Brain microvascular endothelial cell (primary cell): ENCODE data around the gene SLC13A4.

ENCODE experiments used
- DNase-seq: peaks from one replicate; pipeline ENCODE4 v3.0.0-alpha.2; 2020
- H3K27ac ChIP-seq: fragments of 250-450 bp; sonication (Bioruptor Pico); 2 replicates; pipeline ENCODE4 v1.5.1; 2020; ENCODE audit warnings: mild to moderate bottlenecking, moderate library complexity
- H3K27me3 ChIP-seq: fragments of 250-450 bp; sonication (Bioruptor Pico); replicated peaks from 2 replicates; pipeline ENCODE4 v1.5.1; 2020; ENCODE audit warnings: mild to moderate bottlenecking
- H3K36me3 ChIP-seq: fragments of 250-450 bp; sonication (Bioruptor Pico); replicated peaks from 2 replicates; pipeline ENCODE4 v1.5.1; 2020; ENCODE audit warnings: mild to moderate bottlenecking
- H3K4me3 ChIP-seq: 2 replicates; pipeline ENCODE4 v1.5.1; 2011; ENCODE audit warnings: low read depth, mild to moderate bottlenecking, control low read depth, low read length, moderate library complexity
- CTCF ChIP-seq: IDR thresholded peaks from 2 replicates; pipeline ENCODE4 v1.5.1; 2011; ENCODE audit warnings: low read depth, mild to moderate bottlenecking, moderate library complexity, low read length, control low read depth, inconsistent platforms; ENCODE audit errors: missing control alignments
- in situ Hi-C: cut with HindIII; loops from 2 replicates; pipeline ENCODE4 v1.10.0; 2017; ENCODE audit warnings: low sequenced_read_pairs, low pct_ligation_motif_present

SLC13A4 gene

GRCh38 chr7:135747366-135747765, 19.4 kb upstream of the SLC13A4 start:
- no peak overlapping the region for H3K27ac ChIP-seq
- no peak for DNase-seq
- H3K36me3 ChIP-seq: no peaks in the 10 kb centered on the region
- H3K4me3 ChIP-seq: no peak overlapping the region
- in situ Hi-C loops: no loop called here
- TF ChIP-seq CTCF: no peak
- no peaks in the 10 kb centered on the region for H3K27me3 ChIP-seq

GRCh38 chr7:135745703-135746312, 17.8 kb upstream of the SLC13A4 start:
- H3K36me3 ChIP-seq: no peaks in the 10 kb centered on the region
- H3K27me3 ChIP-seq: no peaks in the 10 kb centered on the region
- peak overlapping the region; percentile 79 for H3K27ac ChIP-seq
- no peak overlapping the region for H3K4me3 ChIP-seq
- no peak for TF ChIP-seq CTCF
- DNase-seq: peak; percentile 96
- in situ Hi-C loops: no loop called here

GRCh38 chr7:135744938-135745702, 17.1 kb upstream of the SLC13A4 start:
- in situ Hi-C loops: no loop called here
- peak; percentile 68 for DNase-seq
- peak overlapping the region; percentile 79 for H3K27ac ChIP-seq

GRCh38 chr7:135743907-135744731, 16.1 kb upstream of the SLC13A4 start:
- in situ Hi-C loops: no loop called here
- DNase-seq: no peak
- no peak overlapping the region for H3K4me3 ChIP-seq
- no peaks in the 10 kb centered on the region for H3K27me3 ChIP-seq
- TF ChIP-seq CTCF: no peak
- H3K36me3 ChIP-seq: no peaks in the 10 kb centered on the region
- peak overlapping the region; percentile 20 for H3K27ac ChIP-seq

More at GRCh38 chr7:135744938-135745702, 17.1 kb upstream of the SLC13A4 start:
- H3K4me3 ChIP-seq: no peak overlapping the region
- H3K36me3 ChIP-seq: no peaks in the 10 kb centered on the region
- no peaks in the 10 kb centered on the region for H3K27me3 ChIP-seq
- no peak for TF ChIP-seq CTCF

- DNase-seq: no peak
- Histone ChIP-seq H3K27me3 (no peaks in the 10 kb centered on the region), H3K4me3 (no peak overlapping the region), H3K27ac (no peak overlapping the region), H3K36me3 (no peaks in the 10 kb centered on the region)
- no peak for TF ChIP-seq CTCF
- in situ Hi-C loops: no loop called here
Measured at GRCh38 chr7:135742371-135742770, 14.4 kb upstream of the SLC13A4 start.
